ENCODE measurements around the gene DOK6.
A peak's percentile ranks its signal among the peaks of the same experiment; 100 is the strongest.
"Not testable (repeated sequence)": the region's sequence is repeated elsewhere in the genome, so short reads cannot be mapped to it uniquely, and the experiment has no call there.

Gene DOK6

GRCh38 chr18:69400253-69400975 is at the start of gene DOK6:
DOK6 (plus strand) TSS chr18:69400888.
- peak; percentile 85 for DNase-seq

- DNase-seq = no peak
Observed at GRCh38 chr18:69353023-69353422, 47.7 kb upstream of the DOK6 start.

- no peak for DNase-seq
Observed at GRCh38 chr18:69357590-69357989, 43.1 kb upstream of the DOK6 start.

GRCh38 chr18:69358212-69358895 is 42.3 kb upstream of the DOK6 start:
- no peak for DNase-seq

- DNase-seq = not testable (repeated sequence)
Observed at GRCh38 chr18:69359768-69360167, 40.9 kb upstream of the DOK6 start.

- no peak for DNase-seq
Observed at GRCh38 chr18:69364930-69365329, 35.8 kb upstream of the DOK6 start.

GRCh38 chr18:69365658-69366057 is 35.0 kb upstream of the DOK6 start:
- no peak for DNase-seq

GRCh38 chr18:69367104-69367503 is 33.6 kb upstream of the DOK6 start:
- DNase-seq = no peak

- no peak for DNase-seq
Observed at GRCh38 chr18:69371729-69372128, 29.0 kb upstream of the DOK6 start.

GRCh38 chr18:69380324-69380723 is 20.4 kb upstream of the DOK6 start:
- DNase-seq = no peak

- no peak for DNase-seq
Observed at GRCh38 chr18:69383186-69383585, 17.5 kb upstream of the DOK6 start.

GRCh38 chr18:69387186-69387585 is 13.5 kb upstream of the DOK6 start:
- no peak for DNase-seq

- DNase-seq = no peak
Observed at GRCh38 chr18:69388222-69388621, 12.5 kb upstream of the DOK6 start.

GRCh38 chr18:69397096-69397495 is 3.6 kb upstream of the DOK6 start:
- DNase-seq = no peak

- no peak for DNase-seq
Observed at GRCh38 chr18:69399253-69399652, 1.4 kb upstream of the DOK6 start.

- DNase-seq = no peak
Observed at GRCh38 chr18:69400976-69401225, 213 bp downstream of the DOK6 start.

- no peak for DNase-seq
Observed at GRCh38 chr18:69401226-69401971, 711 bp downstream of the DOK6 start.

- DNase-seq = no peak
Observed at GRCh38 chr18:69401972-69402532, 1.4 kb downstream of the DOK6 start.

- DNase-seq = no peak
Observed at GRCh38 chr18:69402533-69402989, 1.9 kb downstream of the DOK6 start.

- peak; percentile 24 for DNase-seq
Observed at GRCh38 chr18:69408522-69408921, 7.8 kb downstream of the DOK6 start.

- no peak for DNase-seq
Observed at GRCh38 chr18:69411199-69411598, 10.5 kb downstream of the DOK6 start.

- DNase-seq = no peak
Observed at GRCh38 chr18:69414184-69414583, 13.5 kb downstream of the DOK6 start.

- DNase-seq = no peak
Observed at GRCh38 chr18:69432847-69433246, 32.2 kb downstream of the DOK6 start.

- no peak for DNase-seq
Observed at GRCh38 chr18:69435000-69435399, 34.3 kb downstream of the DOK6 start.
